NCI-H510A treated with DMSO at 0.1 percent for 48 hours (cell line): ENCODE measurements around the gene CDK4.

Experiments used
- DNase-seq: peaks from one replicate; lab custom pipeline; 2025; lab: John Stamatoyannopoulos, UW

The CDK4 gene

GRCh38 chr12:57700317-57700716 lies 51.8 kb downstream of the CDK4 start:
- DNase-seq, result no peak

- no peak for DNase-seq
Measured at GRCh38 chr12:57698414-57698813, 53.7 kb downstream of the CDK4 start.
